PC-9 (cell line): Measurements from ENCODE around the gene CUX1. TPM values are rescaled to one million over a fixed set of nuclear protein-coding genes. Genes with fewer than 3 reads are reported as not detected.

ENCODE experiments used
- BruUV-seq: library from RNA; stranded (reverse); fragments of 400-500 nt; replicated peaks from 2 replicates; lab custom pipeline; 2021; lab: Mats Ljungman, UMichigan
- CTCF ChIA-PET: fragments of 300-600 bp; sonication (Branson Sonifier 250); formaldehyde crosslinking; loops from one replicate; lab custom pipeline; 2022; ENCODE audit warnings: antibody characterized with exemption; lab: Charles Lee
- POLR2A ChIA-PET: fragments of 300-600 bp; sonication (Branson Sonifier 250); formaldehyde crosslinking; loops from one replicate; lab custom pipeline; 2022; ENCODE audit warnings: antibody characterized with exemption; ENCODE audit not compliant: unreplicated experiment; lab: Charles Lee
- DNase-seq, 2 experiments: peaks; one replicate each; pipeline versions ENCODE4 v3.0.0 to v3.0.0-alpha.2; 2015 to 2022; ENCODE audit warnings: mixed read lengths in 1 of 2
- H2AFZ ChIP-seq: fragments of 200-600 bp; sonication (generic); 2 replicates; pipeline ENCODE4 v1.8.1; 2017; ENCODE audit warnings: antibody characterized with exemption
- H3F3A ChIP-seq: fragments of 200-600 bp; sonication (generic); 2 replicates; pipeline ENCODE4 v1.8.1; 2017; ENCODE audit warnings: antibody characterized with exemption, mild to moderate bottlenecking, low read depth; ENCODE audit not compliant: insufficient read depth
- H3K27ac ChIP-seq: fragments of 200-600 bp; sonication (generic); 2 replicates; pipeline ENCODE4 v1.6.1; 2016; ENCODE audit warnings: mixed run types
- H3K27me3 ChIP-seq: fragments of 200-600 bp; sonication (generic); 2 replicates; pipeline ENCODE4 v1.6.1; 2016; ENCODE audit warnings: low read depth, mixed run types; ENCODE audit not compliant: insufficient read depth
- H3K36me3 ChIP-seq: fragments of 200-600 bp; sonication (generic); 2 replicates; pipeline ENCODE4 v1.6.1; 2016; ENCODE audit warnings: low read depth, mixed run types
- H3K4me1 ChIP-seq: fragments of 200-600 bp; sonication (generic); replicated peaks from 2 replicates; pipeline ENCODE4 v1.6.1; 2016; ENCODE audit warnings: mixed run types; ENCODE audit not compliant: insufficient read depth
- H3K4me2 ChIP-seq: fragments of 200-600 bp; sonication (generic); 2 replicates; pipeline ENCODE4 v1.6.1; 2017; ENCODE audit warnings: mixed run types
- H3K4me3 ChIP-seq: fragments of 200-600 bp; sonication (generic); 2 replicates; pipeline ENCODE4 v1.6.1; 2016; ENCODE audit warnings: mixed run types
- H3K79me2 ChIP-seq: fragments of 200-600 bp; sonication (generic); 2 replicates; pipeline ENCODE4 v1.6.1; 2017; ENCODE audit warnings: low read depth, mixed run types
- H3K9me2 ChIP-seq: fragments of 200-600 bp; sonication (generic); 2 replicates; pipeline ENCODE4 v1.8.1; 2017; ENCODE audit warnings: mild to moderate bottlenecking; ENCODE audit not compliant: insufficient read depth
- H3K9me3 ChIP-seq: fragments of 200-600 bp; sonication (generic); 2 replicates; pipeline ENCODE4 v1.8.1; 2016; ENCODE audit warnings: low read depth; ENCODE audit not compliant: insufficient read depth
- H4K20me1 ChIP-seq: fragments of 200-600 bp; sonication (generic); 2 replicates; pipeline ENCODE4 v1.8.1; 2017; ENCODE audit not compliant: insufficient read depth
- CTCF ChIP-seq: fragments of 200-600 bp; sonication (generic); conservative IDR thresholded peaks from 2 replicates; pipeline ENCODE4 v1.6.1; 2017; ENCODE audit warnings: mixed run types, antibody characterized with exemption, mild to moderate bottlenecking, moderate library complexity
- EZH2 ChIP-seq: fragments of 200-600 bp; sonication (generic); IDR thresholded peaks from 2 replicates; pipeline ENCODE4 v1.8.0; 2017; ENCODE audit warnings: antibody characterized with exemption, low read depth
- intact Hi-C: fragments of 100-400 bp; cut with micrococcal nuclease; formaldehyde crosslinking; loops from one replicate; pipeline ENCODE4 v1.10.0; 2022; ENCODE audit not compliant: unreplicated experiment
- total RNA-seq: library from RNA; stranded (reverse); gene quantifications from 2 replicates; pipeline ENCODE4 v1.2.3, GENCODE V29; 2021

The CUX1 gene
- total RNA-seq, 1 experiment from 2014 or later, result 83.3 TPM

- H3F3A ChIP-seq, result peaks cover 19% of the 10 kb centered on the region
- peak; percentile 64 for TF ChIP-seq CTCF
- TF ChIP-seq EZH2, result no peak
- no peak overlapping the region for H2AFZ ChIP-seq
- H3K36me3 ChIP-seq, result no peaks in the 10 kb centered on the region
- no peaks in the 10 kb centered on the region; the same call in 1 of the 2 replicates for H4K20me1 ChIP-seq
- peaks cover 54% of the 10 kb centered on the region for H3K79me2 ChIP-seq
- POLR2A ChIA-PET, result interaction anchor here (0.6 to 0.7 kb wide), 4 partner anchors 112 to 274 kb away, joined by 3 read pairs; no protein-coding TSS in a partner anchor
- H3K4me3 ChIP-seq, result peak overlapping the region; percentile 30; the same call in 1 of the 2 replicates
- peak overlapping the region; percentile 86 for H3K27ac ChIP-seq
- no peaks in the 10 kb centered on the region for H3K9me2 ChIP-seq
- intact Hi-C loops, result loop anchor here (5.0 kb wide), 1 partner anchor 257 kb away; no protein-coding TSS in a partner anchor
- CTCF ChIA-PET, result interaction anchor here (0.5 to 1.5 kb wide), 4 partner anchors 12 to 786 kb away, joined by 5 to 7 read pairs (median 5); no protein-coding TSS in a partner anchor
- DNase-seq, result peak; percentile 76 to 91
- H3K9me3 ChIP-seq, result no peaks in the 10 kb centered on the region
- H3K4me2 ChIP-seq, result peak overlapping the region; percentile 70
- BruUV-seq, result no TSS peak
- no peaks in the 10 kb centered on the region for H3K27me3 ChIP-seq
- H3K4me1 ChIP-seq, result peaks cover 32% of the 10 kb centered on the region
Measured at GRCh38 chr7:101870361-101871062, 53.1 kb downstream of the CUX1 start.

- ChIA-PET CTCF (interaction anchor here (0.6 kb wide), 1 partner anchor 71 kb away, joined by 5 read pairs; no protein-coding TSS in a partner anchor), POLR2A (no interaction called here)
- Histone ChIP-seq H3K36me3 (no peaks in the 10 kb centered on the region), H3K9me3 (no peaks in the 10 kb centered on the region), H3K27me3 (no peaks in the 10 kb centered on the region), H3K9me2 (no peaks in the 10 kb centered on the region), H4K20me1 (no peaks in the 10 kb centered on the region; the same call in 1 of the 2 replicates), H3K27ac (peak overlapping the region; percentile 86), H2AFZ (no peak overlapping the region), H3K4me3 (no peak overlapping the region; the same call in 1 of the 2 replicates), H3K4me1 (peaks cover 32% of the 10 kb centered on the region), H3K79me2 (peaks cover 58% of the 10 kb centered on the region), H3K4me2 (peak overlapping the region; percentile 70), H3F3A (peaks cover 19% of the 10 kb centered on the region)
- no TSS peak for BruUV-seq
- intact Hi-C loops, result loop anchor here (5.0 kb wide), 1 partner anchor 256 kb away; no protein-coding TSS in a partner anchor
- no peak for TF ChIP-seq EZH2
- no peak for TF ChIP-seq CTCF
- no peak for DNase-seq
Measured at GRCh38 chr7:101871351-101871750, 53.9 kb downstream of the CUX1 start.

GRCh38 chr7:101874028-101874427, 56.6 kb downstream of the CUX1 start:
- Histone ChIP-seq H3K4me3 (no peak overlapping the region), H3K9me2 (no peaks in the 10 kb centered on the region), H3K36me3 (no peaks in the 10 kb centered on the region), H3K27me3 (no peaks in the 10 kb centered on the region), H3K9me3 (no peaks in the 10 kb centered on the region), H2AFZ (no peak overlapping the region), H3K4me2 (no peak overlapping the region), H3K79me2 (peaks cover 57% of the 10 kb centered on the region), H3F3A (peaks cover 19% of the 10 kb centered on the region), H3K27ac (no peak overlapping the region), H4K20me1 (no peaks in the 10 kb centered on the region; the same call in 1 of the 2 replicates), H3K4me1 (peaks cover 37% of the 10 kb centered on the region)
- TF ChIP-seq CTCF (no peak), EZH2 (no peak)
- BruUV-seq, result no TSS peak
- CTCF ChIA-PET, result no interaction called here
- POLR2A ChIA-PET, result no interaction called here
- DNase-seq, result no peak
- intact Hi-C loops, result loop anchor here (5.0 kb wide), 1 partner anchor 253 kb away; no protein-coding TSS in a partner anchor
